Activated CD8-positive, alpha-beta memory T cell treated with anti-CD3 and anti-CD28 coated beads, Interleukin-2, amount 50 U/mL, for 1 hour (primary cell): ENCODE results near the gene CD72.
A peak's percentile ranks its signal among the peaks of the same experiment; 100 is the strongest.

Experiments used
- DNase-seq: peaks from one replicate; pipeline ENCODE4 v3.0.0-alpha.2; 2020; ENCODE audit errors: extremely low read depth

CD72 gene

GRCh38 chr9:35618325-35618727 is at the start of gene CD72:
TSS of gene CD72 (minus strand) at chr9:35618413. CDS start at chr9:35618303, 110 bp downstream.
- no peak for DNase-seq

DNA sequence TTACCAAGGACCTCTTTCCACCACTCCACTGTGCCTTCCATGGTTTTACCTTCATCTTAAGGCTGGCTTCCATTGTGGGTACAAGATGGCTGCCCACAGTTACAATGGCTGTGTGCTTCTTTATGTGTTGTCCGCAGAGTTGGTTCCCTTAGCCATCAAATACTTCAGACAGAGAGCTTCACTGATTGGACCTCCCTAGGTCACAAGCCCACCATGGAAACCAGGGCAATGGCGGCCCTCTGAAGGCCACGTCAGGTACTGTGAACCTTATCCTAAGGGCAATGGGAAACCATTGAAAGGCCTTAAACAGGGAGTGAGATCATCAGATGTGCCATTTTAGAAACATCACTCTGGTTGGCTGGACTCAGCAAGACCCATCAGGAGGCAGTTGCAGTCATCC is 49.7 kb upstream of the CD72 start:
- no peak for DNase-seq

GRCh38 chr9:35666549-35666948 is 48.3 kb upstream of the CD72 start:
- DNase-seq: no peak

- no peak for DNase-seq
These were observed 47.8 kb upstream of the CD72 start for GRCh38 chr9:35666045-35666444.

DNA sequence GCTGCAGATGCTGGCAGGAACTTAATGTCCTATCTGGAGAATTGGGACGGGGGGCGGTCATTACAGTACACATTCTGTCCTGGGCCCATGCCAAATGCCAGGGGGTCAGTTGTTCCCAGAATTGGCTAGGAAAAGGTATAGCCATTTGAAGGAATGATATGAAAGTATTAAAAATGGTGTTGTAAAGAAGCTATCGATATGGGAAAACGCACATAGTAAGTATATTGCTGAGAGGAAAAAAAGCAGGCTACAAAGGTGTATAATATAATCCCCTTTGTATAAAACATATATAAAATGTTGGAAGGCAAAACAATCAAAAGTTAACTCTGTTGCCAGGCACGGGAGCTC is 47.2 kb upstream of the CD72 start:
- DNase-seq: no peak

DNA sequence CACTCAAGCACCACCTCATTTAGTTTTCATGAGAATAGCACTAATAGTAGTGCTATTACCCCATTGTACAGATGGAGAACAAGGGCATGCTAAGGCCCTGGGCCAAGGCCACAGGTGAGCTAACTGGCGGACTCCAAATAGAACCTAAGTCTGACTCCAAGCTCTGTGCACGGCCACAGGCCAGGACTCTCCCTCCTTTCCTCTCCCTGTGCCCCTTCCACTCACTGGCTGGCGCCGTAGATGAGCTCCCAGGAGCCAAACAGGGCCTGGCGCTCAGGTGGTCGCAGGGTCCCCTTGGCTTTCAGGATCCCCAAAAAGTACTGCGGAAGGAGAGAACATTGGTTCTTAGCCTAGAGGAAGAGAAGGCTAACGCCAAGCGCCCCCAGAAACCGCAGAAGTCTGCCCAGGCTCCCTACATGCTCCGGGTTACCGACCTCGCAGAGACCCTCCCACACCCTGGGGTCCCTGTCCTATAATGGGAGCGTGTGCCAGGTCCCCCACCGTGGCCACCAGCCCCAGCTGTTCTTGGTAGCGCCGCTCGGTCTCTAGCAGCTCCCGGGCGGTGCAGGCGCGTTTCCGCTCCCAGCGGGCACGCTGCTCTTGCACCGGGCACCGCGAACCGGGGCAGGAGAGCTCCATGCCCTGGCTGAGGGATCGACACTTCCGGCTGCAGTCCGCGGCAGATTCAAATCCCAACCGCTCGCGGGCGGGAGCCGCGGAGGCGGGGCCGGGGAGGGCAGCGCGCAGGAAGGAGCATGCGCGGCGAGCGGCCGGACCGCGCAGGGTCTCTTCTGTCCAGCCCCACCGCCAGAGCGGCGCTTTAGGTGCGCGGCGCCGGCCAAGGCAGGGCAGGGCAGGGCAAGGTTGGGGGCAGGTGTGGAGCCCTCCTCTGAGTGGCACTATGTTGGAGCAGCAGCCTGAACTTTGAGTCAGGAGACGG is 46.6 kb upstream of the CD72 start, which contains the start of gene ARHGEF39:
Gene ARHGEF39 (minus strand): TSS at position 665 of the 940 bp plus-strand sequence. CDS start 26 bp downstream, at position 639.
- no peak for DNase-seq

GRCh38 chr9:35662437-35662836 is 44.2 kb upstream of the CD72 start:
- no peak for DNase-seq

- DNase-seq: no peak
These were observed 43.6 kb upstream of the CD72 start for GRCh38 chr9:35661756-35662350.

- no peak for DNase-seq
These were observed 42.8 kb upstream of the CD72 start for GRCh38 chr9:35660966-35661415.

DNA sequence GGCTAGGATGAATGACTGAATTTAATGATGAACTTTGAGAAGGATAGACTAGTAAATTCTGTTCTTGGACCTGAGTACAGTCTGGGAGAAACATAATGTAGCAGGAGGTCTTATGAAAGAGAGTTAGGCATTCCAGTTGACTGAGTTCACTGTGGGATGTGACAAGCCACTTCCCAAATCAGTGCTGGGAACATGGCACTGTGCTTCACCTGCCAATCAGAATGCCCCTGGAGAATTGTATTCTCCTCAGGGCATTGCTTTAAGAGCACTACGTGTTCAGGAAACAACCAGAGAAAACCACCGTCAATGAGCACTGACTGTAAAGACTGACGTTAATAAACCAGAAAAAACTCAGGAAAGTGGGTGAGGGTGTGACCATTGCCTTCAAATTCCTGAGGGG is 41.1 kb upstream of the CD72 start:
- DNase-seq: no peak

DNA sequence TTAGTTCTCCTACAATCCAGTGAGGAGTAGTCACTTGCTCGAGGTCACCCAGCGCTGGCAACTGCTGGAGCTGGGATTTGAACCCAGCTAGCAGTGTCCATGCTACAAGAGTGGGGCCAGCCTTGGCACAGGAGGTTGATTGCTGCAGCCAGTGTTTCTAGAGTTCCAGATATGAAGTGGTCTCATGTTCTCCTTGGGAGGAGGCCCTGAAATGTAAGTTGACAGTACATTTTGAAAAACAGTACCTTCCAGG is 40.7 kb upstream of the CD72 start:
- DNase-seq: no peak

DNA sequence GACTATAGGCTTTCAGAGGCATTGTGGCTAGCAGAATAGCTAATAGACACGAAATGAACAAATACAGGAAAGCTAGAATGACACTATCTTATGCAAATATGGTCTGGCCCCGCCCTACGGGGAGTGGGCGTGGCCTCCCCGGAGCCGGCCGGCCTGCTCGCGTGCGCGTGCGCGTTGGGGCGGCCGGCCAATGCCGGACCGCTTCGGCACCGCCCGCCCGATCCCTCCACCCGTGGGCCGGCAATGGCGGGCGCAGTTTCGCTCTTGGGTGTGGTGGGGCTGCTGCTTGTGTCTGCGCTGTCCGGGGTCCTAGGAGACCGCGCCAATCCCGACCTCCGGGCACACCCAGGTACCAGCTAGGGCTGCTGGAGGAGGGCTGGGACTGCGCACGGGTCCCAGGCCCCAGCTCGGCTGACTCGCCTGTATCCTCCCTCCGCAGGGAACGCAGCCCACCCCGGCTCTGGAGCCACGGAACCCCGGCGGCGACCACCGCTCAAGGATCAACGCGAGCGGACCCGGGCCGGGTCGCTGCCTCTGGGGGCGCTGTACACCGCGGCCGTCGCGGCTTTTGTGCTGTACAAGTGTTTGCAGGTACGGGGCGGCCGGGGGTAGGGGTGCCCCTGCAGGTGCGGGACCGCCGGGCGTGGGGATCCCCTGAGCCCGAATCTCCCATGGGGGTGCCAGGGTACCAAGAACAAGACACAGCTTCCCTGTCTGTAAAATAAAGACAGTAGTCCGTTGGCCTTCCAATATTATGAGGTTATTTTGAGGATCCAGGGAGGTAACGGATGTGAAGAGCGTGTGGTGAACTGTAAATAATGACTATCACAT is 40.1 kb upstream of the CD72 start, which contains the start of gene CCDC107:
Gene CCDC107 (plus strand): TSS at position 156 of the 831 bp plus-strand sequence. CDS start 88 bp downstream, at position 244.
- peak; percentile 66 for DNase-seq

DNA sequence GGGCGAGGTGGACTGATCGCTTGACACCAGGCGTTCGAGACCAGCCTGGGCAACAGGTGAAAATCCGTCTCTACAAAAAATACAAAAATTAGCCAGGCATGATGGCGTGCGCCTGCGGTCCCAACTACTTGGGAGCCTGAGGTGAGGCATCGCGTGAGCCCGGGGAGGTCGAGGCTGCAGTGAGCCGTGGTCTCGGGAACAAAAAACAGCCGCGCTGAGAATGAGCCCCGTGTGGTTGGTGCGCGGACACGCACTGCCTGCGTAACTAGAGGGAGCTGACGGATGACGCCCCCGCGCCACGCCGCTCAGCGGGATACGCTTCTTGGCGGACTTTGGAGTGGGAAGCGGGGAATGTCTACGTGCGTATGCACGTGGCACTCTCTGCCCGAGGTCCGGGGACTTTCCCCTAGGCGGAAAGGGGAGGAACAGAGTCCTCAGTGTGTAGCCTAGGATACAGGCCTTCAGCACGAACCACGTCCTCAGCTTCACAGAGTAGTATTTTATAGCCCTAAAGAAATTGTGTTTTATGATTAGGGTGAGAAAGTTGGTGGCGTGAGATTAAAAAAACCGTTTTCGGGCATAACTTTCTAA is 39.4 kb upstream of the CD72 start, which contains the start of gene RMRP:
Gene RMRP (minus strand): TSS at position 474 of the 591 bp plus-strand sequence.
- DNase-seq: peak; percentile 79

DNA sequence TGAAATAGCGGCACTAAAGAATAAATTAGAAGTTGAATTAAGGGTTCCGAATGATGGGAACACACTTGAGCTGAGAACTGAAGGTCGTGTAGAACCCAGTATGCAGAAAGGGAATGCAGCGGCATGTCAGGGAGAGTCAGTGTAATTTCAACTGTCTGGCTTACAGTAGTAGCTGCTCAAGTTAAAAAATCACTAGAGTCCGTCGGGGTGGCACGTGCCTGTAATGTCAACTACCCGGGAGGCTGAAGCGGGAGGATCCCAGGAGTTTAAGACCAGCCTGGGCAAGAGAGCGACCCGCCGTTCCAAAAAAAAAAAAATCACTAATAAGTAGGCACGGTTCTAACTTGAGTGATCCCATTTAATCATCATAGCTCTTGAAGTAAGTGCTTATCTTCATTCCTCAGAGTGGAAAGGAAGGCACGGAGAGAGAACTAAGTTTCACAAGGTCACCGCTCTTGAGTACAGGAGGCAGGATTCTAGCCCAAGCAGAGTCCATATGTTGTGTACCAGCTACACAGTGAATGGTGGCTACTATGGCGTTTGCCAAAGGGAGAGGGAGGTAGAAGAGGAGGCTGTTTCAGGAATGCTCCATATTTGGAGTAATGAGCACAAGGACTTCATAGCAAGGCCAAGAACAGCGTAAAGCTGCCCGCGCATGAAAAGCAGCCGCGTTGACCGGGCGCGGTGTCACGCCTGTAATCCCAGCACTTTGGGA is 38.8 kb upstream of the CD72 start:
- DNase-seq: no peak

DNA sequence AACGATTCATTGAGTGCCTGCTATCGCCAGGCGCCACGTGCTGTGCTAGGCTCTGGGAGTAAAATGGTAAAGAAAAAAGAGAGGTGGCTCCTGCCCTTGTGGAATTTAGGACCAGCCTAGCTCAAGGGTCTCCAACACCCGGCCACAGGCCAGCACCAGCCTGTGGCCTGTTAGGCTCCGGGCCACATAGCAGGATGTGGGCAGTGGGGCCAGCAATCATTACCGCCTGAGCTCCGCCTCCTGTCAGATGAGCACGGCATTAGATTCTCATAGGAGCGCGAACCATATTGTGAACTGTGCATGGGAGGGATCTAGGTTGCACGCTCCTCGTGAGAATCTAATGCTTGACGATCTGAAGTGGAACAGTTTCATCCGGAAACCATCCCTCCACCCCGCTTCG is 38.1 kb upstream of the CD72 start:
- DNase-seq: no peak

- DNase-seq: no peak
These were observed 35.4 kb upstream of the CD72 start for GRCh38 chr9:35653611-35654010.

GRCh38 chr9:35652829-35653209 is 34.6 kb upstream of the CD72 start:
- no peak for DNase-seq

DNA sequence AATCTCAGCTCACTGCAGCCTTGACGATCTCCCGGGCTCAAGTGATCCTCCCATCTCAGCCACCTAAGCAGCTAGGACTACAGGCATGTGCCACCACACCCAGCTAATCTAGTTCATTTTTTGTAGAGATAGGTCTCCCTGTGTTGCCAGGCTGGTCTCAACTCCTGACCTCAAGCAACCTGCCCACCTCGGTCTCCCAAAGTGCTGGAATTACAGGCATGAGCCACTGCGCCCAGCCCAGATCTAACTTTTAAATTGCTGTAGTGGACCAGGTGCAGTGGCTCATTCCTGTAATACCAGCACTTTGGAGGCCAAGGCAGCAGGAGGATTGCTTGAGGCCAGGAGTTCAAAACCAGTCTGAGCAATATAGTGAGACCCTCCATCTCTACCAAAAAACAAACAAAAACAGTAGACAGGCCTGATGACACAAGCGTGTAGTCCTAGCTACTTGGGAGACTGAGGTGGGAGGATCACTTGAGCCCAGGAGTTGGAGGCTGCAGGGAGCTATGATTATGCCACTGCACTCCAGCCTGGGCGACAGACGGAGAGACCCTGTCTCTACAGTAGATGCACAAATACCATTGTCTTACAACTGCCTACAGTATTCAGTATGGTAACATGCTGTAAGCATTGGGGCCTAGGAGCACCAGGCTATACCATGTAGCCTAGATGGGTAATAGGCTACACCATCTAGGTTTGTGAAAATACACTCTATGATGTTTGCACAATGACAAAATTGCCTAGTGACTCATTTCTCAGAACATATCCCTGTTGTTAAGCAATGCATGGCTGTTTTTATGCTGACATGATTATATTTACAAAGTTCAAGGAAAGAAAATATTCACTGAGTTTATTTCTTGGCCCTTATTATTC is 34.0 kb upstream of the CD72 start:
- no peak for DNase-seq

DNA sequence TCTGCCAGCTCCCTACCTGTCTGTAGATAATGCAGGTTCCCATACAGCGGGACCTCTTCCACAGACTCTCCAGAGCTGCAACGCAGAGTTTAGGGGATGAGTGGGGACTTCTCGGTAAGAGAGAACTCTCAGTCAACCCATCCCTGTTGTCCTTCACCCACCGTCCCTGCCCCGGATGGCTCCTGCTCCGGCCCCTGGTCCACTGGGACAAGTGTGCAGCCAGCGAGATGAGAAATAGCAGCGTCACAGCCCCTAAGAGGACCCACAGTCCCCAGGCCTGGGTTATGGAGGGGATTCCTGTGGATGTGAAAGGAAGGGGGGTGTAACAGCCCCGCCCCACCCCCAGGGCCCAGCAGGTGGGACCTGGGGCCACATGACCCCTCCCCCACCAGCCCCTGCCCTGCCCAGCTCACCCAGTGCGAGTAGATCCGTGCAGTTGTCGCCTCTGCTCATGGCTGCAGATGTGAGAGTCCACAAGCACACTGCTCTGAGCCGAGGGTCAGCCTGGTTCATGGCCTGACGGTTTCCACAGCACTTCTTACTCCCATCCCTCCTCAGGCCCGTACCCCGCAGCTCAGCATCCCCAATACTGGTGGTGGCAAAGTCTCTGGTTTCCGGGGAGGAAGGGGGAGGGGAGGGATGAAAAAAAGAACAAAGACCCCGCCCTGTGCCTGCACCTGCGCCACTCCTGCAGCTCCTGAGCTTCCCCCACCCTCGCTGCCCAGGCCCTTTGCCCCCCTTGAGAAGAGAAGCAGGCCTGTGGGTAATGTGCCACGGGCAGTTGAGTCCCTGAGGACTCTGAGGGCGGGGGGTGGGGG is 32.3 kb upstream of the CD72 start, which contains the start of gene SIT1:
Gene SIT1 (minus strand): TSS at position 591 of the 818 bp plus-strand sequence. CDS start 78 bp downstream, at position 513.
- no peak for DNase-seq
